ENCODE data around the gene MBOAT7. TPM values are rescaled to one million over a fixed set of nuclear protein-coding genes. Genes with fewer than 3 reads are reported as not detected.

The MBOAT7 gene
- polyA plus RNA-seq, 4 donors = 65.8 to 86.6 (median 70.3) TPM

GRCh38 chr19:54165222-54165621 lies 24.2 kb downstream of the MBOAT7 start:
- DNase-seq (ENCODE audit: low read depth in 4 of 4, low spot score in 3 of 4) = no peak

GRCh38 chr19:54164369-54165068 lies 24.9 kb downstream of the MBOAT7 start:
- DNase-seq (ENCODE audit: low read depth in 4 of 4, low spot score in 3 of 4) = no peak

- DNase-seq (ENCODE audit: low read depth in 4 of 4, low spot score in 3 of 4) = no peak
Measured at GRCh38 chr19:54162884-54163283, 26.5 kb downstream of the MBOAT7 start.

DNA sequence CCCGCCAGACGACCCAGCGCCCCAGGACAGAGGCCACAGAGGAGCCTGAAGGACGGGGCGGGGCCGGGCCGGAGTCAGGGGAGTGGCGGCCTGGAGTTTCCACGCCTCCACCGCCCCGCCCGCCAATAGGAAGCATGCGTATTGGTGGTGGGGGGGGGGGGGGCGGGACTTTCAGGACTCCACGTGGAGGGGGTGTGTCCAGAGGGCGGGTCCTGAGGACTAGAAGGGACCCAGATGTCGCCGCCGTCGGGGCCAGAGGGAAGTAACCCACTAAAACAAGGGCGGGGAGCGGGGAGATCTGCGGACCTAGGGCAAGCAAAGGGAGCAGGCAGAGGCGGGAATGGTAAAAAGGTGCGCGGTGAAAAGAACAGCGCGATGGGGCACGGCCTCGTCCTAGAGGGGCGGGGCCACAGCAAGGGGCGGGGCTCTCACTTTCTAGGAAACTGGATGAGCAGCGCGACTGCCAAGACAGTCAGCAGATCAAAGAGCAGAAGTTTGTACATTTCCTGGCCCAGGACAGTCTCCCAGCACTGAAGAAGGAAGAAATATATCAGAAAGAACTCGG lies 27.1 kb downstream of the MBOAT7 start:
- DNase-seq (ENCODE audit: low read depth in 4 of 4, low spot score in 3 of 4) = peak in 1 of 4 donors; percentile 60

GRCh38 chr19:54160854-54161253 lies 28.5 kb downstream of the MBOAT7 start:
- DNase-seq (ENCODE audit: low read depth in 4 of 4, low spot score in 3 of 4) = no peak

DNA sequence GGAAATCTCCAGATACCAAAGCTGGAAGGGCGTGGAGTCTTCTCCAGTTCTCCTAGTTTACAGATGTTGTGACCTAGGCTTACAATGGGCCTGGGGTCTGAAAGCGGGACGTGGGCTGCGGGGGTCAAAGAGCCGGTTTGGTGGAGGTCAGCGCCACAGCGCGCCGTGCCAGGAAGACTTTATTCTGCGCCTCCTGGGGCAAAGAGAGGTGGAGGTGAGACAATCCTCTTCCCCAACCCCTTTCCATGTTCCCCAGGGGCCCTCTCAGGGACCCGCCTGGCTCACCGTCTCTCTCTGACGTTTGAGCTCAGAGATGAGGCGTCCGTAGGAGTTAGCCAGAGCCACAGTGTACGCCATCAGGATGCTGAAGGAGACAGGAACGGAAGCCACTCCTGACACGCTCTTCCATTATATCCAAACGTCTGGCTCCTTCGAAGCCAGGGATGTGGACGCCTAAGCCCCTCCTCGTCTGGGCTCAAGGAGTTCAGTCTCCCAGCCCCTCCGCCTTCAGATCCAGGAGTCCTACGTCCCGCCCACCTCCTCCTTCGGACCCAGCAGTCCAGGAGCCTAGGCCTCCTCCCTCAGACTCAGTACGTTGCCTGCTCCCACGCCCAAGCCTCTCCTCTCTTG lies 29.1 kb downstream of the MBOAT7 start:
- no peak for DNase-seq (ENCODE audit: low read depth in 4 of 4, low spot score in 3 of 4)

DNA sequence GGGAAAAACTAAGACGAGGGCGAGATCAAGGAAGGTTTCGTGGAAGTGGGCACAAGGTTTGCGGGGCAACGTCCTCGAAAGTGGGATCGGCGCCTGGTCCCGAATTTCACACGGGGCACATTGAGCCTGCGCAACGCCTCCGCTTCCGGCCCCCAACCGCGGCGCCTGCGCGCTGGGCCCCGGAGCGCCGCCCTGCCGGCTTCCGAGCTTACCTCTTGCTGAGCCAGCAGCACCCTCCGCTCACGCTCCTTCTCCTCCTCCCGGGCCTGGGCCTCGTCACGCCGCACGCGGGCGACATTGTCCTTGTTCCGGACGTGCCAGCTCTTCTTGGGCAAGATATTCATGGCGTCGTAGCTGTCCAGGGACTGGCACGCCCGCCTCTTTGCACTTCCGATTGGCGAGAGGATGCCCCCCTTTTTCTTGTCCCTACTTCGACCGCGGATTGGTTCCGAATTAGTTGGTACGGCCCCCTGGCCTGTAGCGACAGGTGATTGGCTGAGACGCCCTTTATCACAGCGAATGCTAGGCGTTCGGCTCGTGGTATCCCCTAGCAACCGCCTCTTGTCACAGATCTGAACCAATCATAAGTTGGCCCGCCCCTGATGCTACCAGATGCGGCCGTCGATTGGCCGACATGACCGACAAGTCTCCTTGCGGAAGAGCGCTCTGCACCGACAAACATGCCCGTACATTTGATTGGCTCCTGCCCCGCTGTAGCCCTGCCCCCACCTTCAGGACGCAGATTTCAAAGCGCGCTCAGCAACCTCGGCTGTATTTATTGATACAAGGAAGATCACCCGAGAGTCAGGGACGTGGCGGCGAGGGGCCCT lies 29.8 kb downstream of the MBOAT7 start, which contains the start of gene LENG1:
Gene LENG1 (minus strand): TSS at position 370 of the 830 bp plus-strand sequence. CDS start 26 bp downstream, at position 344.
- peak; percentile 98 to 100 (median 100) for DNase-seq (ENCODE audit: low read depth in 4 of 4, low spot score in 3 of 4)

DNA sequence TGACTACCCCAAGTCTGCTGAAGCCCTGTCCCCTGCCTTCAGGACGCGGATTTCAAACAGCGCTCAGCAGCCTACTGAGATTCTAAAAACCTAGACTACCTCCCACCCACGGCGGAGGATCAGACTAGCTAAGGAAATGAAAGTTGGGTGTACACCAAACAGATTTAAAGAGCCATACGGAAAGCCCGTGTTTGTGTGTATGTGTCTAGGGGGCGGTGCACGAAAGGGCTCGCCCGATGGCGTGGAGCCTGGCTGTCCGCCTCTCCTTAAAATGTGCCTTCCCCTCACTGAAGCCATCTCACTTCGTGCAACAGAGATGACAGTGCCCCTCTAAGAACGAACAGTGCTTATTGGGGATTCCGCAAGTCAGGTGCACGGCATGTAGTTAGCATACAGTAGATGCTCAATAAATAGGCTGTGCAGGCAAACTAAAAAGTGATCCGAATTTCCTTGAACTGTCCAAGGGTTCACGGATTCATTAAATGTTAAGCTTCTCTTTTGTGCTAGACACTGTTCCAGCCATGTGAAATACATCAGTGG lies 30.5 kb downstream of the MBOAT7 start:
- no peak for DNase-seq (ENCODE audit: low read depth in 4 of 4, low spot score in 3 of 4)

GRCh38 chr19:54156953-54157352 lies 32.4 kb downstream of the MBOAT7 start:
- no peak for DNase-seq (ENCODE audit: low read depth in 4 of 4, low spot score in 3 of 4)

DNA sequence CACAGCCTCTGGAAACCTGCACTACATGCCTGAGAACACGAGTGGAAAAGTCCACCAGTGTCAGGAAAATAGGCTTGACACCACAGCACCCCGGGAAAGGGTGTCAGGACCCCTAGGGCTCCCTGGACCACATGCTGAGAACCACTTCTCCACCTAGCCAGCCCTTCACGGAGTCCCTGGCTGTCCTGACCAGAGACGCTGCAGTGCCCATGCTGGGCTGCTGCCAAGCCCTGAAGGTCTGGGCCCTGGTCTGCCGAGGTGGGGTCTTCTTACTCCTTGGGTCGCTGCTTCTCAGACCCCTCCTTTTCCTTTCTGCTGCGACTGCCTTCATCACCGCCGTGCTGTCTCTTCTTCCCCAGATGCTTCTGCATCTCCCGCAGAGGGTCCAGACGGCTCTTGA lies 32.9 kb downstream of the MBOAT7 start:
- DNase-seq (ENCODE audit: low read depth in 4 of 4, low spot score in 3 of 4) = no peak

GRCh38 chr19:54155694-54156093 lies 33.7 kb downstream of the MBOAT7 start:
- no peak for DNase-seq (ENCODE audit: low read depth in 4 of 4, low spot score in 3 of 4)

DNA sequence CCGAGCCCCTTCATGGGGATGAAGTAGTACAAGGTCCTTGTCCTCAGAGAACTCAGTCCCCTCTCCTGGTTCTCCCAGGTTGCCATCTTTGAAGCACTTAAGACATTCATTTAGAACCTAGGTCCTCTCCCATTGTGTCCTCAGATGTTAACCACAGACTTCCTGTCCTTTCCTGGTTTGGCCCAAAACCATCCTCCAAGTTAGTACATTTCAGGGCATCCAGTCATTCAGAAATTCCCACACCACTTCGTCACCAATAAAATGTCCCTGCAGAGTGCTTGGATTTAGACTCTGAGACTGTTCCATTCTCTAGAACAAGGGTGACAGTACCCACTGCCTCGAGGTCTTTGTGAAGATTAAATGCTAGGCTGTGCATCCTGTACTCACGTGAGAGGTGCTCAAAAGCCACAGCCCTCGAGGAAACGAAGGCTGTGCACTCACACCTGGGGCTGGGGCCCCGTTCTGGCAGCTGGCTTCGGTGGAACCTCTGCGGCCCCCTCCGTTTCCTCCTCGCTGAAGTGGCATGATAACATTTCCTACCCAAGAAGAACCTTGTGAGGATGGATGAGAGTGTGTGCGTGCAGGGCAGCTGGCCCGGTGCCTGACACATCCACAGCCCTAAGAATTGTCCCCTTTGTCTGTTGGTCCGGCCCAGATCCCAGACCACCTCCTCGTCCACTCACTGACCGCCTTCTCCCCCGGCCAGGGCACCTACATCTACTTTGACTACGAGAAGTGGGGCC lies 34.6 kb downstream of the MBOAT7 start:
- DNase-seq (ENCODE audit: low read depth in 4 of 4, low spot score in 3 of 4) = no peak

GRCh38 chr19:54153731-54154326 lies 35.6 kb downstream of the MBOAT7 start:
- DNase-seq (ENCODE audit: low read depth in 4 of 4, low spot score in 3 of 4) = no peak

DNA sequence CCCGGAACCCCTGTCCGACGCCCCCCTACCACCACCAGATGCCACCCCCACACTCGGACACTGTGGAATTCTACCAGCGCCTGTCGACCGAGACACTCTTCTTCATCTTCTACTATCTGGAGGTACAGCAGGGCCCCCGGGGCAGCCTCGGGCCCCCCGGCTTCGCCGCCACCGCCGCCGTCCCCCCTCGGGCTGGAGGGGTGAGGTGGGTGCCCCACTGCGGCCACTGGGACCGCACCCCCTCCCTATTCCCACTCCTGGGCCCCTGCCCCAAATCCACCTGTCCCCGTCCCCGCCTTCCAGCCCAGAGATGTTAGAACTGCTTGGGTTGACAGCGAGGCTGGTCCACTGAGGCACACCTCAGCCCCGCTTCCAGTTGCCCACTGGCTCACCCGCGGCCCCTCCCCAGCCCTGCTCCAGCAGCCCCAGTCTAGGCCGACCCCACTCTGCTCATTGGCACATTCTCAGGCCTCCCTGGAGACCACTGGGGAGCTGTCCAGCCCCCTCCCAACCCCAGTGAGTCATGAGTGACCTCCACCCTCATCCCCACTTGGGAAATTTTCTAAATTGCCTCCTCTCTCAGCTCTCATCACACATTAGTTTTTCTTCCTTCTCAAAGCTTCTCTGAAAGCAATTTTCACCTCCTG lies 36.4 kb downstream of the MBOAT7 start:
- no peak for DNase-seq (ENCODE audit: low read depth in 4 of 4, low spot score in 3 of 4)

GRCh38 chr19:54152267-54152666 lies 37.1 kb downstream of the MBOAT7 start:
- no peak for DNase-seq (ENCODE audit: low read depth in 4 of 4, low spot score in 3 of 4)

GRCh38 chr19:54151362-54152035 lies 37.9 kb downstream of the MBOAT7 start:
- DNase-seq (ENCODE audit: low read depth in 4 of 4, low spot score in 3 of 4) = no peak

DNA sequence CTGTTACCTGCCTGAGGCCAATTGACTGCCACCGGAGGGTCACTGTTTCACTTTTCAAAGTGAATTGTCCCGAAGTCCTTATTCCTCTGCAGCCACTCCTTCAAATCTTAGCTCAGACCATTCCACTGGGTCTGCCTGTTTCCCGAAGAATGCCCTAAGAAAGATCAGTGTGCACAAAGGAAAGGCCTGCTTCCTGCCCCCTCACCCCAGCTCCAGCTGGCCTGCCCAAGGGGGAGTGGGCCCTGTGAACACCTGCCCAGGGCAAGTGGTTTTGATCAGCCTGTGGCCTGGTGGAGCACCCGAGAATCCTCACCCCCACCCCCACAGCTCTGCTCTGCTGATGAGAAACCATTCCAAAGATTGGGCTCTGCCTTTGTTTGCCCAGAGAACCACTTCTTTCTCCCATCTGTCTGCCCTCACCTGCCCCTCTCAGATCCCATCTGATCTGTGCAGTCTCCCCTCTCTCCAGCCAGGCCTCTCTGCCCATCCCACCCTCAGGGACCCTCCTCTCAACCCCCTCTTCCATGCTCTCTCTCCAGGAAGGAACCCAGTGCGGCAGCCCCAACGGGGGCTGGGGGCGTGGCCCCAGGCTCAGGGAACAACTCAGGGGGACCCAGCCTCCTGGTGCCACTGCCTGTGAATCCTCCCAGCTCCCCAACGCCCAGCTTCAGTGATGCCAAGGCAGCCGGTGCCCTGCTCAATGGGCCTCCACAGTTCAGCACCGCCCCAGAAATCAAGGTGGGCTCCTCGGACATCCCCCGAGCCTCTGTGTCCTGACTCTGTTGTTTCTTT lies 40.2 kb downstream of the MBOAT7 start:
- no peak for DNase-seq (ENCODE audit: low read depth in 4 of 4, low spot score in 3 of 4)

DNA sequence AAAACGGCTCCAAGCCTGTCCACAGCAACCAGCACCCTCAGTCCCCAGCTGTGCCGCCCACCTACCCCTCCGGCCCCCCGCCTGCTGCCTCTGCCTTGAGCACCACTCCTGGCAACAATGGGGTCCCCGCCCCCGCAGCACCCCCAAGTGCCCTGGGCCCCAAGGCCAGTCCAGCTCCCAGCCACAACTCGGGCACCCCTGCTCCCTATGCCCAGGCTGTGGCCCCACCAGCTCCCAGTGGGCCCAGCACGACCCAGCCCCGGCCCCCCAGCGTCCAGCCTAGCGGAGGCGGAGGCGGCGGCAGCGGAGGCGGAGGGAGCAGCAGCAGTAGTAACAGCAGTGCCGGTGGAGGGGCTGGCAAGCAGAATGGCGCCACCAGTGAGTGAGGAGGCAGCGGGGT lies 41.2 kb downstream of the MBOAT7 start:
- no peak for DNase-seq (ENCODE audit: low read depth in 4 of 4, low spot score in 3 of 4)

All from right renal pelvis (tissue), 4 donors.